C4-2B (cell line): ENCODE measurements around the gene SOCS7.

ENCODE experiments used
- ZFX ChIP-seq: fragments of 450-650 bp; IDR thresholded peaks from 2 replicates; pipeline ENCODE4 v1.6.1; 2017
- TF ChIP-seq, protein P1 (sequence below): fragments of 450-650 bp; conservative IDR thresholded peaks from 2 replicates; pipeline ENCODE4 v1.5.1; 2017; ENCODE audit warnings: mild to moderate bottlenecking

DNA sequence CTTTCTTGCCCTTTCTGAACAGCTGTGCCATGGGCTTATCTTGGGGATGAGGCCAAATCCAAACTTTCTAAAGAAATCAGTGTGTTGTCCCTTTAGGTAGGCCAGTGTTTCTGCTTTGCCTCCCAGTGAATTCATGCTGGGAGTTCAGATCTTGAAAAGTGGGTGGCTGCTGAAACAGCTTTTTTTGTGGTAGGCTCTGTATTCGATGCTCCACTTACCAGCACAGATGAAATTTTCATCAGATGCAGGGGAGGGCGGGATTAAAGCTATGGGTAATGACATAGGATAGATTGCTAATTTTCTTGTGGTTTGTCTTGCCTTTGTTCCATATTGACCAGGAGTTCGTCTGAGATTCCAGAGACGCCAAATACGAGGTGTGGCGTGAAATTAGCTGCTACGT, 2.8 kb downstream of the SOCS7 start:
- TF ChIP-seq, protein P1, sequence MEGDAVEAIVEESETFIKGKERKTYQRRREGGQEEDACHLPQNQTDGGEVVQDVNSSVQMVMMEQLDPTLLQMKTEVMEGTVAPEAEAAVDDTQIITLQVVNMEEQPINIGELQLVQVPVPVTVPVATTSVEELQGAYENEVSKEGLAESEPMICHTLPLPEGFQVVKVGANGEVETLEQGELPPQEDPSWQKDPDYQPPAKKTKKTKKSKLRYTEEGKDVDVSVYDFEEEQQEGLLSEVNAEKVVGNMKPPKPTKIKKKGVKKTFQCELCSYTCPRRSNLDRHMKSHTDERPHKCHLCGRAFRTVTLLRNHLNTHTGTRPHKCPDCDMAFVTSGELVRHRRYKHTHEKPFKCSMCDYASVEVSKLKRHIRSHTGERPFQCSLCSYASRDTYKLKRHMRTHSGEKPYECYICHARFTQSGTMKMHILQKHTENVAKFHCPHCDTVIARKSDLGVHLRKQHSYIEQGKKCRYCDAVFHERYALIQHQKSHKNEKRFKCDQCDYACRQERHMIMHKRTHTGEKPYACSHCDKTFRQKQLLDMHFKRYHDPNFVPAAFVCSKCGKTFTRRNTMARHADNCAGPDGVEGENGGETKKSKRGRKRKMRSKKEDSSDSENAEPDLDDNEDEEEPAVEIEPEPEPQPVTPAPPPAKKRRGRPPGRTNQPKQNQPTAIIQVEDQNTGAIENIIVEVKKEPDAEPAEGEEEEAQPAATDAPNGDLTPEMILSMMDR, result no peak
- TF ChIP-seq ZFX, result no peak
